Raji (cell line): ENCODE results near the gene ARHGAP12.

Experiments used
- POLR2A ChIP-seq: IDR thresholded peaks from 2 replicates; pipeline ENCODE4 v1.6.1; 2011; ENCODE audit warnings: low read depth, low read length, control low read depth; ENCODE audit not compliant: insufficient read depth

Gene ARHGAP12

DNA sequence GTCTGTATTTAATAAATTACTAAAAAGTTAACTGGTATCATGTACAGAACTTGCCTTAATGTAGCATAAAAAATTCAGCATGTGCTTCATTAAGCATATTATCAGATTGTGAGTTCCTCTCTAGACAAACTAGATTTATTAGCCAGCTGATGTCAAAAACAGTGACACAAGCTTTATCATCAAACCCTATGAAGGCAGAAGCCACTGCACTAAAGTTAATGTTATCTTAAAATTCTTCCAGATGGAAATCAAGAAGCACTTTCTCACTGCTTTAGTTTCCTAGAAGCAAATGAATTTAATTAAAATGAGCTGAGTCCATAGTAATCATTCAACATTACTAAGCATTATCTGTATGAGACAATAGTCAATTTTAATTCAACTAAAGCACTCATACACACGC is 96.4 kb downstream of the ARHGAP12 start:
- no peak for TF ChIP-seq POLR2A

DNA sequence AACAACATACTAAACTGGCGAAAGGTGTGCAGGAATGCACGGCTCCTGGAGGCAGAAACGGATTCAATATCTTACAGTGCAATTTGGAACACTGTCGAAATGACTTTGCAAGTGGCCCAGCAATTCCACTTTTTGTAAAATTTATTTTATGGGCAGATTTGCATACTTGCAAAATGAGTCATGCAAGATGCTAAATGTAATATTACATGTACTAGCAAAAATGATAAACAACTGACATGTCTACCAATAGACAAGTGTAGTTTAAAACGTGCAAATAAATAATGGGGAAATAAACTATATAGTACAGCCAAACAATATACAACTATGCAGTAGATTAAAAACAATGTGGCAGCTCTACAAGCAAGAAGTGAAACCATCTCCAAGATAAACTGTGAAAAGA is 97.7 kb downstream of the ARHGAP12 start:
- TF ChIP-seq POLR2A, result no peak

DNA sequence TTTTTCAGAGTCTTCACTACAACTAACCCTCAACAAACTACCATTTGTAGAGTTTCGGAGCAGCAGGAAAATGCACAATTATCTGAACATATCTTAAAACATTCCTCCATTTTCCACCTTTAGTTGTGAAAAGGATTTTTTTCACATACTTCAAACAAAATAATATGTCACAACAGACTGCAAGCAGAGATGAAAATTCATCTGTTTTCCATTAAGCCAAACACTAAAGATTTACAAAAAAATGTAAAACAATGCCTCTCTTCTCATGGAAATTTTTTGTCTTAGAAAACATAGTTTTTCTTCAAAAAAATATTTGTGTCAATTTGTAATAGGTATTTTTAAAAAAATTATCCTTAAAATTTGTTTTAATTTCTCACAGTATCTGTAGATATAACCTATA is 98.9 kb downstream of the ARHGAP12 start:
- no peak for TF ChIP-seq POLR2A

DNA sequence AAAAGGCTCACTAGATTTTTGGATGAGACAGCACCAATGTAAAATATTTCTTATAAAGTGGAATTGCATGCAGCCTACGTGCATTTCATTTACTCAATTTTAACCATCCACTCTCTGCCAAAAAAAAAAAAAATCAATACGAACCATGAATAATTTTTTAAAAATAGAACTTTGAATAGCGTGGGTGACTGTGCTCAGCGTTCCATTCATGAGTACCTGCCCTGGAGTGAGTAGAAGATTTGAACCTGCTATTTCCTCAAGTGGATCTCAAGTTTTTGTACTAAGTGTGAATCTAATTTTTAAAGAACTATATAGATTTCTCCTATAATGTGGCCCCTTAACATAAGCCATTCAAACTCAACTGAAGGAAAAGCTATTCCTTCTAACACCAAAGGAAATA is 105.3 kb downstream of the ARHGAP12 start:
- no peak for TF ChIP-seq POLR2A

DNA sequence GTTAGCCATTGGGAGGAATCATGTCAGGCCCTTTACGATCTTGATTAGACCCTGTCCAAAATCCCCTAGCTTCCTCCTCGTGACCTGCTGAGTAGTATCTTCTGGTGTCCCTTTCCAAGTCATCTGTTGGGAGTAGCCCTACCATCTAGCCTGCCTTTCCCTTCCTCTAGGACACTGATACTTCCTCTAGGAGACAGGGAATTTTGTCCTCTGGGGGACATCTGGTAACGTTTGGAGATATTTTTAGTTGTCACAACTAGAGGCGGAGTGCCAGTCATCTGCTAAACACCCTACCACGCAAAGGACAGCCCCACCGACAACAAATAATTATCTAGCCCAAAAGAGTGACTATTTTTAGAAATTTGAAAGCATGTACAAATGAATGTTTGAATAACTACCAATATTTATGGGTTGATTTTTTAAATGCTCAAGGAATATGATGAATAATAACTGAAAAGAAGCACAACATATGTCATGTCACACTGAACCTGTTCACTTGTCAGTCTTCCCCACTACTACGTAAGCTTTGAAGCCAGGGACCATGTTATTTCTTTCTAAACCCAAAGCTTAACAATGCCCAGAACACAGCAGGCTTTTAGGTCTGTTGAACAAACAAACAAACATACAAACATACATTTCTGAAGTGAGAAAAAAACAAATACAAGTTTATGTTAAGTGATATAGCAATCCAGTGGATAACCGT is 105.9 kb downstream of the ARHGAP12 start:
- TF ChIP-seq POLR2A, result no peak

DNA sequence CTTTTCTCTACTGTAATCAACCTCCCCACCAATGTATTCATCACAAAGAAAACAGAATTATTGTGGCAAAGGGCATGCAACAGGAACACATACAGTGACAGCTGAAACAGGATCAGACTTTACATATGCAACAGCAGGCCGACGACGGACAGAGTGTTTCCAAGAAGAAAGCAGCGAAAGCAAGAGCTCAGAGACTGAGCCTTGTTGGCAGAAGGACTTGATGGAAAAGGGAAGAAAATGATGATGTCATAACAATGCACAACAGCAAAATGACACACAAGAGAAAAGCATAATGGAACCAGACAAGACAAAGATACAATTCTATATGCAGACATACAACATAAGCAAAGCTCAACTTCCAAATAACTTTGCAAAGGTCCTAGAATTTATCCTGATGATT is 106.5 kb downstream of the ARHGAP12 start:
- no peak for TF ChIP-seq POLR2A

DNA sequence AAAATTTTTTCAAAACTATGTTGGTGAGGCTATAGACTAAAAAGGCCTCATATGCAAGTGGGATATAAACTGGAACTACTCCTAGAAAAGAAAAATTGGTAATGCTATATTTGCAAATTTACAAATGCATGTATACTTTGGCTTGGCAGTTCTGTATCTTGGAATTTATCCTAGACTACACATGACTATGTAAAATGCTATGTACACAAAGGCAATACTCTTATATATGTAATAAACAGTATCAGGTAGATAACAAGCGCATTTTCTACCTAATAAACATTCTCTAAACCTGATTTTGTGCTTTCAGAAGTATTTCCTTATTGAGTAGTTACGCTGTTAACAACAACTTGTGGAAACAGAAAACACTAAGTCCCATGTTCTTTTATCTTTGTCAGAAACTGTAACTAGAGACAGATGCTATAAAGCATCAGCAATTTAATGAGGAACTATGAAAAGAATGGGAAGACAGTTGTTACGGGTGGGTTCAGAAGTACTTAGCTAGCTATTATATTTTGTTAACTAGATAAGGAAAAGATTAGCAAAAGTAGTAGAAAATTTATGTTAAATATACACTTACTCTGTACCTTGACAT is 107.8 kb downstream of the ARHGAP12 start:
- no peak for TF ChIP-seq POLR2A

DNA sequence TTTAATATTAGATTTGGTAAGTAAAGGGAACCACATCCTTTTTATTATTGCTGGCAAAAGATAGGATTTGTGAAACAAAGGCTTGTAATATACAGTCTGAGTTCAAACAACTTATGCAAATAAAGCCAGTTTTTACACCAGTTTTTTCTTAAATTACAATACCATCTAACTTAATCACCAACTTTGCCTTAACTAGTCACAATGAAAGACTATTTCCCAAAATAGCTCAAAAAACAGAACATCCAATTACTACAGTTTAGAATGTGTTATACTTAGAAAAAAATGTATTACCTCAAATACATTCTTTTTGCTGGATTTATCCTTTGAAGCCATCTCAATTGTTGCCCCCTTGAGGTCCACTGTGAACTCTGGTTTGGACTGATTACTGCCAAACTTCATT is 108.5 kb downstream of the ARHGAP12 start:
- TF ChIP-seq POLR2A, result no peak

DNA sequence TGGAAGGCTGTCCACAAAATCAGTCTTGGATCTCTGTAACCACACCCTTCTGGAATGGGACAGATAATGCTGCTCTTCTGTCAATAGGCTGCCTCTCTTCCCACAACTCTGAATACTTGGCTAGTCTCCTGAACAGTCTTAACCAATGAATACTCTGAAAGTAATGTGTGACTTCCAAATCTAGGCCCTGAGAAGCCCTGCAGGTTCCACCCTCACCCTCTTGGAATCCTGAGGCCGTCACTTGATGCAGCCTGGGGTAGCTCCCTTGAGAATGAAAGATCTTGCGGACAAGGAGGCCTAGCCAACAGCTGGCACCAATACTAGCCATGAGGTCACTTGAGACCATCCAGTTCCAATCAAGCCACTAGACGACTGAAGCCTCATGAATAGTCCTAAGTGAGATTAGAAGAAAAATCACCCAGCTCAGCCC is 109.2 kb downstream of the ARHGAP12 start:
- no peak for TF ChIP-seq POLR2A

DNA sequence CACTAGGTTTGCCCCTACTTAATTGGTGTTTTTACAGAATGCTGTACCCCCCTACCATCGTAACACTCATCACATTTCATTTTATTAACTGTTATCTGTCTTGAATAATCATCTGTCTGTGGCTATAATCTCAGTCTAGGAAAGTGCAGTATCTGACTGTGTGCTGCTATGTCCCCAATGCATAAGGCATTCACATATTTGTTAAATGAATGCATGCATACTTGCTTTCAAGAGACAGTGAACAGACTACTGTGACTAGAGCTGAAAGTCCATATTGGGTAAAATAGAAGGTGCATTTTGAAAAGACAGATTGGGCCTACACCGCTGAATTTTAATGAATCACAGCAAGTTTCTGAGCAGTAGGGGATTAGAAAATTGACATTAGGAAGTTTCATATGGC is 112.3 kb downstream of the ARHGAP12 start:
- TF ChIP-seq POLR2A, result no peak

DNA sequence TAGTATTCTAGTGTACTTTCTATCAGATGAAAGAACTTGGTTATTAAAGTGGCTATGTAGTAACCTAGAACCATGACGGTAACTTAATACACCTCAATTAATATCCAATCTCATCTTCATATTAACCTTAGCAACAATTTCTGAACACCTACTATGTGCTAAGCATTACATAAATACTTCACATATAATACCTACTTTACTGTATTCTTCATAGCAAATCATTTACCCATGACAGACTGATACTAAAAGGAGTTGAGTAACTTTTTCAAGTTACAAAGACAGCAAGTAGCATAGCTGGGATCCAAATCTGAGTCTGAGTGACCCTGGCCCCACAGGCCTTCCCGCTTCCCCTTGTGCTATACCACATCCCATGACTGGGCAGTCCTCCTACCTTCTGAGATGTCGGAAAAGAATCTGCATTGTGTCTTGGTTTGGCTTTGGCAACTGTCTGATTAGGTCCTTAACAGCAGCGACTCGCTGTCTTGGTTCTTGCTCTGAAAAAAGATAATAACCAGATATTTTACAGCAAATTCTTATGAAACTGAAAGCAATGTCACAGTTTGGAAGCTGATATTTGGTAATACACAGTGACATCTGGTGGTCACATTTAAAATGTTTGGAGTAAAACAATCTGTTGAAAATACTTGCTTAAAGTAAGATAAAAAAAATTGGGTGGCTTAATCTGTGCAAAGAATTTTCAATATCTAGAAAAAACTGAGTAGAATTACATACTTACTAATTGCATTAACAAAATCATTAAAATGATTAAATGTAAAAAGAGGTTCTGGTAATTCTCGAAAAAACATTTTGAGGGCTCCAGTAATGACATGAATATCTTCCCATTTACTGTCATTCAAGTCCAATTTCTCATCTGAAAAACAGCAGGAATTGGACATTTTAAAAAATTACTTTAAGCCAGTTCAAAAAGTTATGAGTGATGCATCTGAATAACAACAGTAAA is 120.1 kb downstream of the ARHGAP12 start:
- no peak for TF ChIP-seq POLR2A

DNA sequence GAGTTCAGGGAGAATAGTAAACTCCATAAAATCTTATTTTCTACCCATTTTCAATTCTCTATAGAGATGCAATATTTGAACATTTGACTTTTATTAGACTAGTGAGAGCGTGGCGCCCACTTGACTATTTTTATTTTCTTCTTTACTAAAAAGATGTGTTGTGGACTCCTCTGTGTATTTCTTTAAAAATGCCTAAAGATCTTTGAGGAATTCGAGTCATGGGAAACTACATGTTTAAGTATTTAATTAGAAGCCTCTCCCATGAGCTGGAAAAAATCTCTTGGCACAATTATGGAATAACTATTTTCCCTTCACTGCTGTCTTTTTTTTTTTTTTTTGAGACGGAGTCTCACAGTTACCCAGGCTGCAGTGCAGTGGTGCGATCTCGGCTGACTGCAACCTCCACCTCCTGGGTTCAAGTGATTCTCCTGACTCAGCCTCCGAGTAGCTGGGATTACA is 124.2 kb downstream of the ARHGAP12 start:
- no peak for TF ChIP-seq POLR2A

DNA sequence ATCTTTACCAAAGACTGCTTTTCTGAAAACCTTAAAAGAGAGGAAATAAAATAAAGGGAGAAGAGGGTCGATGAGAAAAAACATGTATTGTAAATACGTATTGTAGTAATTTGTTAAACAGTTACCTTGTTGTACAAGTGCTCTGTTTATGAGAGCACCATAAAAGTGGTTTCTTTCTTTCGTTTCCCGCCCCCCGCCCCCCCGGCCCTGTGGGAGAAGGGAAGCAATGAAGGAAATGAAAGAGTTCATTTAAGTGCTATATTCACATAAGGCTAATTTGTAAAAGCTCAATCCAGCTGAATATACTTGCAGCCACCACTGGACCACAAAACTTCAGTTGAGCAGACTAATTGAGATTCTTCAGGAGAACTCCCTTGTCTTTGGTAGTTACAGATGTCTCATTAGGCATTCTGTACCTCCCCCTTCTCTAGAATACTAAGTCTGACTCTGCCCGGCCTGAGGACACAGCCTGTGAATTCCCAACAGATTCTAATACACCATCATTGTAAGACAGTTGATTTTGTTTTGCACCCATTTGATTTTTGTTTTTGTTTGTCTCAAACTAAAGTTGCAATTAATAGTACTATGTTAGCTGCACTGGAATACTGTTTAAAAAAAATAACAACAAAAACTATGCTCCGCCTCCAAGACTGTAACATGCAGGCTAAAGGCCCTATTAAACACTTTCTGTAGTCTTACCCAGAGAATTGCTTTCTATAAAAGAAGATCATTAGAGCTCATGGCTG is 124.9 kb downstream of the ARHGAP12 start:
- TF ChIP-seq POLR2A, result no peak

DNA sequence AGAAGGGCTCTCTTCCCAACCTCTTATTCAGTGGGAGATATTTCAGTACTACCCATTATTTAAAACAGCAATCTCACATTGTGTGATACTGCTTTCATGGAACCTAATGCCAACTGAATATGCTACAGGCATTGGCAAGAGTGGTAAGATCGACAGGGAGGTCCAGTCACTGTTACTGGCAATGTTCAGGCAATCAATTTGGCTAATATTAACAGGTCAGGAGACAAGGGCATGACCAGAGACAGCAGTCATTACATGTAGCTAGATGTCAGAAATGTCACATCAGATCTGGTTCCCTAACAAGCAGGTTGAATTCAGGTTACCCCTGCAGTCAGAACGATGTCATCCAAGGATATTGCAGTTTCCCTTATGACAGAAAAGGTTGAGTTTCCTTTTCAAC is 129.4 kb downstream of the ARHGAP12 start:
- no peak for TF ChIP-seq POLR2A

DNA sequence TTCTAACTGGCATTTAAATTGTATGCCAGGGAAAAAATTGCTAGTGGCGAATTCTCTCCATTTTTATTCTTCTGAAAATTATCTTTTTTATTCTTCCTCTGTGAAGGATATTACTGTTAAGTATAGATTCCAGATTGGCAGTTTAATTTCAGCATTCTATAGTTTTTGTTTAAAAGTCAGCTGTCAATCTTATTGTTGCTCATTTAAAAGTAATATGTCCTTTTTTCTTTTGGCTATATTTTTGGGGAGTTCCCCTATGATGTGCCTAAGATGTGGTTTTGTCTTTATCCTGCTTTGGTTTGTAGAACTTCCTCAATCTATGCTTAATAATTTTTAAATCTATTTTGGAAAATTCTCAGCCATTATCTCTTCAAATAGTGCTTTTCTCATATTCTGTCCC is 135.9 kb downstream of the ARHGAP12 start:
- no peak for TF ChIP-seq POLR2A
